Lower leg skin (tissue), 4 donors: ENCODE measurements around the gene NKAIN4. TPM values are rescaled to one million over a fixed set of nuclear protein-coding genes. Genes with fewer than 3 reads are reported as not detected.

Experiments
- DNase-seq, 2 donors: peaks; one replicate each; pipeline ENCODE4 v3.0.0-alpha.2; 2019; ENCODE audit warnings: low spot score in 2 of 2
- H3K4me3 ChIP-seq: fragments of 200-600 bp; sonication (generic); 2 replicates; pipeline ENCODE4 v1.5.1; 2017; ENCODE audit warnings: mild to moderate bottlenecking, low read depth; ENCODE audit not compliant: poor library complexity, severe bottlenecking
- CTCF ChIP-seq, 3 donors: fragments of 450-650 bp; IDR thresholded peaks; one replicate each; pipeline ENCODE4 v1.5.1; 2016; ENCODE audit warnings: antibody characterized with exemption in 3 of 3, mild to moderate bottlenecking in 3 of 3, moderate library complexity in 2 of 3
- POLR2A ChIP-seq, 2 donors: fragments of 450-650 bp; IDR thresholded peaks; one replicate each; pipeline ENCODE4 v1.6.1; 2016 to 2017; ENCODE audit warnings: antibody characterized with exemption in 2 of 2, mild to moderate bottlenecking in 1 of 2, moderate library complexity in 1 of 2
- WGBS, 2 donors: methylation state at CpG; one replicate each; pipeline ENCODE4 v1.1.5; 2018; 5-methylcytosine and 5-hydroxymethylcytosine counted together
- intact Hi-C: fragments of 100-400 bp; cut with DNase I; formaldehyde crosslinking; loops from one replicate; pipeline ENCODE4 v1.15.0; 2023; ENCODE audit warnings: low total_unique reads
- total RNA-seq, 4 donors: library from RNA; depleted of rRNA; stranded (reverse); fragments of >200 nt; gene quantifications; one replicate each; pipeline ENCODE4 v1.1.0, GENCODE V29; 2016

Gene NKAIN4
- total RNA-seq, 4 donors from 2014 or later = 0.23 to 1.1 TPM; not detected in 2

DNA sequence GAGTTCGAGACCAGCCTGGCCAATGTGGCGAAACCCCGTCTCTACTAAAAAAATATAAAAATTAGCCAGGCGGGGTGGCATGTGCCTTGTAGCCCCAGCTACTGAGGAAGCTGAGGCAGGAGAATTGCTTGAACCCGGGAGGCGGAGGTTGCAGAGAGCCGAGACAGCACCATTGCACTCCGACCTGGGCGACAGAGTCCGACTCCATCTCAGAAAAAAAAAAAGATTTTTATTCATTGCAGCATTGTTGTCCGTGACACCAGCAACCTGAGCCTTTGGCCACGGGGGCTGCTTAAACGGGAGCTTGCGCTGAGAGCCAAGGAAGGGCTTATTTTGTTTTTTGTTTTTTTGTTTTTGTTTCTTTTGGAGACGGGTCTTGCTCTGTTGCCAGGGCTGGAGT, 25.7 kb upstream of the NKAIN4 start:
- H3K4me3 ChIP-seq = no peak overlapping the region
- no peak for DNase-seq
- 95 to 98% methylated on average over 15 of the region's 15 CpGs for WGBS, 2 donors
- TF ChIP-seq CTCF (IDR thresholded peaks at IDR 0.05) (no peak), POLR2A (IDR thresholded peaks at IDR 0.05) (no peak)
- intact Hi-C loops = no loop called here

DNA sequence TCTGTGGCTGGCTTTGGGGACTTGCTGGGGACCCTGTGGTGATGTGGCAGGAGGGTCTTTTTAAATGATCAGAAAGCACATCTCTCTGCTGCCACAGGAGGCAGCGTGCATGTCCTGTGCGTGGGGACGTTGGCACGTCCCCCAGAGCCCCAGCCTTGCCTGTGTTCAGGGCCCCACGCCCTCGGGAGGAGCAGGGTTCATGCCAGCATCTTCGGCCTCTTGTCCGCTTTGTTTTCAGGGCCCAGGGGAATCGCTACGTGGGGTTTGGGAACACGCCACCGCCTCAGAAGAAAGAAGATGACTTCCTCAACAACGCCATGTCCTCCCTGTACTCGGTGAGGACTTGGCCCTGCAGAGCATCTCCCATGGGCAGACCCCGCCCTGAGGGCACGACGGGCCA, 24.4 kb upstream of the NKAIN4 start:
- H3K4me3 ChIP-seq = no peak overlapping the region
- intact Hi-C loops = no loop called here
- DNase-seq = no peak
- 80 to 87% methylated on average over 17 of the region's 17 CpGs for WGBS, 2 donors
- TF ChIP-seq POLR2A (IDR thresholded peaks at IDR 0.05) = no peak
- no peak for TF ChIP-seq CTCF (IDR thresholded peaks at IDR 0.05)

GRCh38 chr20:63277466-63278272, 23.4 kb upstream of the NKAIN4 start:
- WGBS, 2 donors = 92 to 93% methylated on average over 25 to 28 of the region's 30 CpGs
- intact Hi-C loops = no loop called here

DNA sequence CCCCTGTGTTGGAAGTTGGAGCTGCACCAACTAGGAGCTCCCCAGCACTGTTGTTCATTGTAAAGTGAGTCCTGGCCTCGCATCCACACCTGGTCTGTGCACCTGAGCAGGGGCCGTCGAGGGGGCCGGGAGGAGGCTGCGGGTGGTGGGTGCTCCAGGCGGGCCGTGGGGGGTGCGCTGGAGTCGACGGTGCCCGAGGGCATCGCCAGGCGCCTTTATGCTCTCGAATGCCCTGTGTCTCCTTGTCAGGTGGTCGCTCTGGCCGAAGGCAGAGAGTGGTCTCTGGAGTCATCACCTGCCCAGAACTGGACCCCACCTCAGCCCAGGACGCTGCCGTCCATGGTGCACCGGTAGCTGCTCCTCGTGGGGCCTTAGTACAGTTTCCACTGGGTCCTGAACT, 22.7 kb upstream of the NKAIN4 start:
- intact Hi-C loops = no loop called here

More at GRCh38 chr20:63277466-63278272, 23.4 kb upstream of the NKAIN4 start:
- no peak for DNase-seq
- H3K4me3 ChIP-seq = no peak overlapping the region
- no peak for TF ChIP-seq POLR2A (IDR thresholded peaks at IDR 0.05)
- no peak for TF ChIP-seq CTCF (IDR thresholded peaks at IDR 0.05)

DNA sequence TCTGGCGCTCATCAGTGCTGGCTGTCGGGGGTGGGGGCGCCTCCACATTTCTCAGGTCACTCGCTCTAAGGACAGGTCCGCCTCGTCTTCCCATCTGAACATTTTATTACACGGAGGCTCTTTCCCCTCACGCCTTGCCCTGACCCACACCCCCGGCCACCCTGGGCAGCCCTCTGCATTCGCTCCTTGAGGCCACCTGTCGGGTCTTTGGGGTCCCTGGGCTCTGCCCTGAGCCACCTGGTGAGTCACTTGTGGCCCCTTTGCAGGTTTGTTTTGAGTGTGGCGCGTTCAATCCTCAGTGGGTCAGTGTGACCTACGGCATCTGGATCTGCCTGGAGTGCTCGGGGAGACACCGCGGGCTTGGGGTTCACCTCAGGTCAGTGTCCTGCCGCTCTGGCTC, 21.6 kb upstream of the NKAIN4 start:
- no peak overlapping the region for H3K4me3 ChIP-seq
- TF ChIP-seq POLR2A (IDR thresholded peaks at IDR 0.05) (no peak), CTCF (IDR thresholded peaks at IDR 0.05) (no peak)
- 91 to 94% methylated on average over 16 to 18 of the region's 18 CpGs for WGBS, 2 donors
- no peak for DNase-seq
- intact Hi-C loops = no loop called here

More for the DNA sequence above, 22.7 kb upstream of the NKAIN4 start:
- TF ChIP-seq CTCF (IDR thresholded peaks at IDR 0.05) = no peak
- TF ChIP-seq POLR2A (IDR thresholded peaks at IDR 0.05) = no peak
- H3K4me3 ChIP-seq = no peak overlapping the region
- no peak for DNase-seq
- WGBS, 2 donors = 85 to 90% methylated on average over 17 to 20 of the region's 20 CpGs
